22Rv1 (cell line): ENCODE results near the gene RAD51D.

Experiments
- ZFX ChIP-seq: fragments of 450-650 bp; IDR thresholded peaks from 2 replicates; pipeline ENCODE4 v1.6.1; 2017; ENCODE audit warnings: antibody characterized with exemption, borderline replicate concordance
- TF ChIP-seq, protein P1 (sequence below): fragments of 450-650 bp; IDR thresholded peaks from 2 replicates; pipeline ENCODE4 v1.5.1; 2017; ENCODE audit warnings: mild to moderate bottlenecking

- TF ChIP-seq, protein P1, sequence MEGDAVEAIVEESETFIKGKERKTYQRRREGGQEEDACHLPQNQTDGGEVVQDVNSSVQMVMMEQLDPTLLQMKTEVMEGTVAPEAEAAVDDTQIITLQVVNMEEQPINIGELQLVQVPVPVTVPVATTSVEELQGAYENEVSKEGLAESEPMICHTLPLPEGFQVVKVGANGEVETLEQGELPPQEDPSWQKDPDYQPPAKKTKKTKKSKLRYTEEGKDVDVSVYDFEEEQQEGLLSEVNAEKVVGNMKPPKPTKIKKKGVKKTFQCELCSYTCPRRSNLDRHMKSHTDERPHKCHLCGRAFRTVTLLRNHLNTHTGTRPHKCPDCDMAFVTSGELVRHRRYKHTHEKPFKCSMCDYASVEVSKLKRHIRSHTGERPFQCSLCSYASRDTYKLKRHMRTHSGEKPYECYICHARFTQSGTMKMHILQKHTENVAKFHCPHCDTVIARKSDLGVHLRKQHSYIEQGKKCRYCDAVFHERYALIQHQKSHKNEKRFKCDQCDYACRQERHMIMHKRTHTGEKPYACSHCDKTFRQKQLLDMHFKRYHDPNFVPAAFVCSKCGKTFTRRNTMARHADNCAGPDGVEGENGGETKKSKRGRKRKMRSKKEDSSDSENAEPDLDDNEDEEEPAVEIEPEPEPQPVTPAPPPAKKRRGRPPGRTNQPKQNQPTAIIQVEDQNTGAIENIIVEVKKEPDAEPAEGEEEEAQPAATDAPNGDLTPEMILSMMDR, result no peak
- no peak for TF ChIP-seq ZFX
Measured at GRCh38 chr17:35086931-35087573, 32.6 kb downstream of the RAD51D start.
